Measurements from ENCODE around the gene SLC9A6.
"Not testable (repeated sequence)": the region's sequence is repeated elsewhere in the genome, so short reads cannot be mapped to it uniquely, and the experiment has no call there.

The SLC9A6 gene

DNA sequence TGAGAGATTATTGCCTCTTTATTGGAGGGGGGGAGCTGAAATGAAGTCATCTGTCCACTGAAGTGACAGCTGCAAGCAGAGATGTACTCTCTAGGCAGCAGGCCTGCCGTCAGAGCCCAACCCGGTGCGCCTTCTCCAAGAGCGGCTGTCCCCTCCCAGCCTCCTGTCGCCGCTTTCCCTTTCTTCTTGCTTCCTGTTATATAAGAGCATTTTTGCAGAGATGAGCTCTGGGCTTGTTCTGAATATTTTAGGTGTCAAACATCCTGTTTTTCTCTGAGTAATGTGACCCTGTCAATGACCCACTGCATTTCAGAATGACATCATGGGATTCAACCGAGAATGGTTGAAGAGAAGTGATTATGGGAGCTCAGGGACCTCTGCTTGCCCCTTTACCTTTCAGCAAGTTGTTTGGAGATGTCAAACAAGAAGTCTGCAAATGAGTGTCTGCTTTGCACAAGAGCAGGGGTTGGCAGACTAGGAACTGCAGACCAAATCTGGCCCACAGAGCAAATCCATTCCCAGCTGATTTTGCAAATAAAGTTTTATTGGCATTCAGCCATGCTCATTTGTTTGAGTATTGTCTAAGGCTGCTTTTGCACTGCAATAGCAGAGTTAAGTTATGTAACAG is 79.9 kb downstream of the SLC9A6 start:
- DNase-seq: peak; percentile 3

GRCh38 chrX:136067097-136067496 is 81.9 kb downstream of the SLC9A6 start:
- no peak for DNase-seq

DNA sequence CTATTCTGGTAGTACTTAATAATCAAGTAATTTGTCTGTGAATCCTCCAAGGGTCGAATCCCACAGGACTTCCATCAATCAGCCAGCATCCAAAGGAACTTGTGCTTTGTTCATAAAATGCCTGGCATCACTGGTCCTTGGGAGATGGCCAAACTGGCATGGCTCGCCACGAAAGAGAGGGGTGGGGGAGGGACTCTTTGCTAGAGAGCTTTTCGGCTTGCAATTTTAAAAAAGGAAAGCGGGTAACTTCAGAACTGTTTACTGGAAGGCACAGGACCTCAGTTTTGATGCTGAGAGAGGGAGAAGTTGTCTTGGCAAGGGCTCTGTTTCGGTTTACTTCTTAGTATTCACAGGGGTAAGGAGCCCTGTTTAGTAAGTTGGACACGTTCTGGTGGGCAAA is 82.7 kb downstream of the SLC9A6 start:
- no peak for DNase-seq

DNA sequence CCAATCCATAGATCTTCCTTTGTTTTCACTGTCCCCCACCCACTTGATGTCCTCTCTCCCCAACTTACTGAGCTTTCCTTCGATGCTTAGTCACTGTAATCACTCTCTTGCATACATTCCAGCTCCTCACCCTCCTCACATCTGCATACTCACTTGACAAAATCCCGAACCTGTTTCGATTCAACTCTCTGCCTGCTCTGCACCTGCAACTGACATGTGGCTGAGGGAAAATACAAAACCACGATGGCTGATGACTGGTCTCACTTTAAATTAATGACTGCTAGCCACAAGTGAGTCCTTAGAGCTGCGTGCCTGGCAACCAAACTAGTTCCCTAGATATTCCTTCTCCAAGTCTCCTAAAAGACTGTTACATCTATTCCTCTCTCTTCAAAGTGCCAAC is 91.7 kb downstream of the SLC9A6 start:
- DNase-seq: no peak

DNA sequence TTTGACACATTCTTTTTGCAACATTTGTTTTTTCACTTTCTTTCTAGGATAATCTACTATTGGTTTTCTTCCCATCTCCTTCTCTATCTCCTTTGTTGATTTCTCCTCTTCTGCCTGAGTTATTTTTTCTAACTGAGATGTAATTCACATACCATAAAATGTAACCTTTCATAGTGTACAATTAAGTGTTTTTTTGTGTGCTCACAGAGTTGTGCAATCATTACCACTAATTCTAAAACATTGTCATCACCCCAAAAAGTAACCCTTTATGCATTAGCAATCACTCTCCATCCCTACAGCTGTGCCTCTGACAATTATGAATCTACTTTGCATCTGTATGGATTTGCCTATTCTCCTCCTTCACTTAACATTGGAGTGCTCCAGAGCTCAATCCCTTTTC is 95.5 kb downstream of the SLC9A6 start:
- no peak for DNase-seq

GRCh38 chrX:136086521-136086920 is 101.3 kb downstream of the SLC9A6 start:
- no peak for DNase-seq

DNA sequence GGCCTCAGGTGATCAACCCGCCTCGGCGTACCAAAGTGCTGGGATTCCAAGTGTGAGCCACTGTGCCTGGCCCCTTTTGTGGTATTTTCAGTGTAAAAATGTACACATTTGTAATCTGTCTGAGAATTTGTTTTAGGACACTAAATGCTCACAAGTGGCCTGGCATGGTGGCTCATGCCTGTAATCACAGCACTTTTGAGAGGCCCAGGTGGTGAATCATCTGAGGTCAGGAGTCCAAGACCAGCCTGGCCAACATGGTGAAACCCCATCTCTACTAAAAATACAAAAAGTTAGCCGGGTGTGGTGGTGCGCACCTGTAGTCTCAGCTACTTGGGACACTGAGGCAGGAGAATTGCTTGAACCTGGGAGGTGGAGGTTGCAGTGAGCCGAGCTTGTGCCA is 106.7 kb downstream of the SLC9A6 start:
- DNase-seq: not testable (repeated sequence)

DNA sequence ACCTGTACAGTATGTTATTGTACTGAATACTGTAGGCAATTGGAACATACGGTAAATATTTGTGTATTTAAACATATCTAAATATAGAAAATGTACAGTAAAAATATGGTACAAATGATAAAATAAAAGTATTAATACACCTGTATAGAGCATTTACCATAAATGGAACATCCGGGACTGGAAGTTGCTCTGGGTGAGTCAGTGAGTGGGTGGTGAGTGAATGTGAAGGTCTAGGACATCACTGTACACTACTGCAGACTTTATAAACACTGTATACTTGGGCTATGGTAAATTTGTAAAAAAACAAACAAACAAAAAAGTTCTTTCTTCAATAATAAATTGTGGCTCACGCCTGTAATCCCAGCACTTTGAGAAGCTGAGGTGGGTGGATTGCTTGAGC is 109.7 kb downstream of the SLC9A6 start:
- DNase-seq: no peak

All from stimulated activated CD4-positive, alpha-beta T cell treated with anti-CD3 and anti-CD28 coated beads, Interleukin-12 subunit alpha, Interleukin-12 subunit beta, amount 100 ng/mL, for 4 hours (primary cell).